Astrocyte of the spinal cord (primary cell): Measurements from ENCODE around the gene MRO.

Experiments used
- DNase-seq: peaks from one replicate; pipeline ENCODE4 v3.0.0; 2011; ENCODE audit warnings: low read depth, low spot score
- H3K4me3 ChIP-seq: 2 replicates; pipeline ENCODE4 v1.5.1; 2011; ENCODE audit warnings: low read depth, mild to moderate bottlenecking, low read length, moderate library complexity
- in situ Hi-C: cut with HindIII; loops from 2 replicates; pipeline ENCODE4 v1.10.0; 2017; ENCODE audit warnings: low sequenced_read_pairs
- TF ChIP-seq, protein P1 (sequence below): IDR thresholded peaks from 2 replicates; pipeline ENCODE4 v1.5.1; 2012; ENCODE audit warnings: low read depth, mild to moderate bottlenecking, low read length, inconsistent platforms

The MRO gene

DNA sequence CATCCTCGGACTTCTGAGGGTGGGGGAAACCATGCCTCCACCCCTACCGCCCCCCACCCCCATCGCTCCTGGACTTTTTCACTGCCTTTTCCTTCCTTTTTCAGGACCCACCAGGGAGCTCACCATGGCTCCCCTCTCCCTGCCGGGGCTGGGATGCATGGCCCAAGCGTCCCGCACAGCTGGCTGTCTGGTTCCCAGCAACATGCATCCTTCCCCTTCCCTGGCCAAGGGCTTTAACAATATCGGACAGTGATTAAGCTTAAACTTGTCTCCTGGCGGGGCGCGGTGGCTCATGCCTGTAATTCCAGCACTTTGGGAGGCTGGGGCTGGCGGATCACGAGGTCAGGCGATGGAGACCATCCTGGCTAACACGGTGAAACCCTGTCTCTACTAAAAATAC is 44.1 kb downstream of the MRO start:
- in situ Hi-C loops: no loop called here
- H3K4me3 ChIP-seq: no peak overlapping the region
- TF ChIP-seq, protein P1, sequence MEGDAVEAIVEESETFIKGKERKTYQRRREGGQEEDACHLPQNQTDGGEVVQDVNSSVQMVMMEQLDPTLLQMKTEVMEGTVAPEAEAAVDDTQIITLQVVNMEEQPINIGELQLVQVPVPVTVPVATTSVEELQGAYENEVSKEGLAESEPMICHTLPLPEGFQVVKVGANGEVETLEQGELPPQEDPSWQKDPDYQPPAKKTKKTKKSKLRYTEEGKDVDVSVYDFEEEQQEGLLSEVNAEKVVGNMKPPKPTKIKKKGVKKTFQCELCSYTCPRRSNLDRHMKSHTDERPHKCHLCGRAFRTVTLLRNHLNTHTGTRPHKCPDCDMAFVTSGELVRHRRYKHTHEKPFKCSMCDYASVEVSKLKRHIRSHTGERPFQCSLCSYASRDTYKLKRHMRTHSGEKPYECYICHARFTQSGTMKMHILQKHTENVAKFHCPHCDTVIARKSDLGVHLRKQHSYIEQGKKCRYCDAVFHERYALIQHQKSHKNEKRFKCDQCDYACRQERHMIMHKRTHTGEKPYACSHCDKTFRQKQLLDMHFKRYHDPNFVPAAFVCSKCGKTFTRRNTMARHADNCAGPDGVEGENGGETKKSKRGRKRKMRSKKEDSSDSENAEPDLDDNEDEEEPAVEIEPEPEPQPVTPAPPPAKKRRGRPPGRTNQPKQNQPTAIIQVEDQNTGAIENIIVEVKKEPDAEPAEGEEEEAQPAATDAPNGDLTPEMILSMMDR: no peak
- no peak for DNase-seq

DNA sequence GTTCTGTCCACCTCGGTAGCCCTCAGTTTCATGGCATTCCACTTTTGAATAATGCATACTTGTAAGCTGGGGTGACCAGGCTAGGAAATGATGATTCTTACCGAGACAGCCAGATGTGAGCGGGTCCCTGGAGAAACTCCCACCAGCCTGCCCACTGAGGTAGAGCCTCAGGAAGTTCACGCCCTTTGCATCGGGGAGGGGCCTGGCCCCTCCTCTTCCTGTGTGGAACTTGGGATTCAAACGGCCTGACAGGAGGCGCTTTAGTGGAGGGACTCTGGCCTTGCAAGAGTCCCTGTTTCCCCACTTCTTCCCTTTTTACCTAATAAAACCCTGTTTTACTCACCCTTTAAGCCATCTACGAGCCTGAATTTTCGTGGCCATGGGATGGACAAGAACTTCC is 44.6 kb downstream of the MRO start:
- no peak overlapping the region for H3K4me3 ChIP-seq
- TF ChIP-seq, protein P1: no peak
- in situ Hi-C loops: no loop called here
- DNase-seq: no peak

DNA sequence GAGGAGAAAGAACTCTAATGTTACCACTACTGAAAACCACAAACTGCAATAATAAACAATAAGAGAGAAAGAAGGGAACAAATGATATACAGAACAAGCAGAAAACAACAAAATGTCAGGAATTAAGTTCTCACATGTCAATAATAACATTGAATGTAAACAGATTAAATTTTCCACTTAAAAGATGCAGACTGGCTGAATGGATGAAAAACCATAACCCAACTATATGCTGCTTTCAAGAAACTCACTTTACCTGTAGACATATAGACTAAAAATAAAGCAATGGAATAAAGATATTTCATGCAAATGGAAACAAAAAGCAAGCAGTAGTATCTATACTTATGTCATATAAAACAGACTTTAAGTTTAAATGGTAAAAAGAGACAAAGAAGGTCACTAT is 50.4 kb downstream of the MRO start:
- DNase-seq: no peak
- in situ Hi-C loops: no loop called here
- no peak overlapping the region for H3K4me3 ChIP-seq
- TF ChIP-seq, protein P1: no peak

DNA sequence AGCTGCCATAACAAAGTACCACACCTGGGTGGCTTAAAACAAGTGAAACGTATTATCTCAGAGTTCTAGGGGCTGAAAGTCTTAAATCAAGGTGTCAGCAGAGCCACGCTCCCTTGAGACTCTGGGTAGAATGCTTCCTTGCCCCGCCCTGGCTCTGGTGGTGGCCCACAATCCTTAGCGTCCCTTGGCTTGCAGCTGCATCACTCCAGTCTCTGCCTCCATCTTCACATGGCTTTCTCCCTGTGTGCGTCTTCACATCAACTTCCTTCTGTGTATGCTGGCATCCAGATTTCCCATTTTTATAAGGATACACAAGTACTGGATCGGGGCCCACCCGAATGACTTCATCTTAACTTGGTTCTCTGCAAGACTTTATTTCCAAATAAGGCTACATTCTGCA is 62.5 kb downstream of the MRO start:
- H3K4me3 ChIP-seq: no peak overlapping the region
- no peak for DNase-seq
- in situ Hi-C loops: no loop called here
- TF ChIP-seq, protein P1: no peak

DNA sequence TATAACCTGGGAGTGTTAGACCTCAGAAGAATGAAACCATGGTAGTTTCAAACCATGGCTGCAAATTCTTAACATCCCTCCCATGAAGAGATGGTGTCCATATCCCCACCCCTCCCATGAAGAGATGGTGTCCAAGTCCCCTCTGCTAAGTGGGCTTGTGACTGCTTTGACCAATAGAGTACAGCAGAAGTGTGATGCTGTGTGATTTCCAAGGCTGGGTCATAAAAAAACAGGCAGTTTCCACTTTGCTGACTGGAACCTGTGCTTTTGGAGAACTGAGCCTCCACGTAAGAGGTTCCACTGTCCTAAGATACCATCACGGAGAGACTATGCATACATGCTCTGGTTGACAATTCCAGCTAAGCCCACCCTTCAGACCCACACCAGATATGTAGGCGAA is 65.5 kb downstream of the MRO start:
- H3K4me3 ChIP-seq: no peak overlapping the region
- TF ChIP-seq, protein P1: no peak
- in situ Hi-C loops: no loop called here
- no peak for DNase-seq

DNA sequence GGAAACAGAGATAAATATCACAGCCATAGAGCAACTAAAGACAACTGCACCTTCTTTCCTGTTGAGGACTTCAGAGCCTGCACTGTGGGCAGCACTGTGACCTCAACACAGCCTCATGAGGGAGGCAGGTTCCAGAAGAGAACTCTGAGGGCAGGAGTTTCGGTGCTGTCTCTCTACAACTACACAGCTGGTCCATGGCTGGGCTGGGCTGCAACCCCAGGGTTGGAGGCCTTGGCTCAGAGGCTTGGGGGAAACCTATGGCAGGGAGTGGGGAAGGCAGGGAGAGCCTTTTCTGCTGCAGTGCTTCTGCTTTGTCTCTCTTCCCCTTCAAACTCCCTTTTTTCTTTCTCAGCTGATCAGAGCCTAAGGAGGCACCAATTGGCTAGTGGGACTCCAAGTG is 66.5 kb downstream of the MRO start:
- in situ Hi-C loops: no loop called here
- no peak overlapping the region for H3K4me3 ChIP-seq
- TF ChIP-seq, protein P1: no peak
- DNase-seq: no peak

DNA sequence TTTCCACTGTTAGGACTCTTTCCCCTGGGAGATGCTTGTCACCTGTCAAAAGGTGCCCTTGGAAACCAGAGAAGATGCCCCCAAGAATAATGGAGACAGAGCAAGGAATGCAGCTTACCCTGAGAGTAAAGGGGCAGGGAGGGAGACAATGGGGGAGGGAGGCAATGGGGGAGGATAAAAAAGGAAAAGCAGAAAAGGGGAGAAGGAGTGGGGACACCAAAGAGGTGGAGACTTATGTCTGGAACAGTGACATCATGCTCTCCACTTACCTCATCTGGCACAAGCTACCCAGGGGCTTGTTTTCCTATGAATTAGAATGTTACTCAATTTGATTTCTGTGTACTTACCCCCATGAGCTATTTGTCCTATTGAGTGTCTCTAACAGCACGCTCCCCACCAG is 67.9 kb downstream of the MRO start:
- in situ Hi-C loops: no loop called here
- TF ChIP-seq, protein P1: no peak
- no peak for DNase-seq
- H3K4me3 ChIP-seq: no peak overlapping the region
